Calu3 (cell line): Measurements from ENCODE around the gene ABHD14A. TPM values are rescaled to one million over a fixed set of nuclear protein-coding genes. Genes with fewer than 3 reads are reported as not detected.

Experiments
- BruUV-seq: library from RNA; stranded (reverse); fragments of 400-500 nt; replicated peaks from 2 replicates; lab custom pipeline; 2021; lab: Mats Ljungman, UMichigan
- CTCF ChIA-PET: fragments of 300-600 bp; sonication (Branson Sonifier 250); formaldehyde crosslinking; loops from one replicate; lab custom pipeline; 2022; ENCODE audit warnings: antibody characterized with exemption; lab: Charles Lee
- DNase-seq: peaks from one replicate; pipeline ENCODE4 v3.0.0; 2022
- H3K27ac Mint-ChIP-seq: one replicate; pipeline ENCODE4 v1.8.0; 2022; ENCODE audit warnings: mixed read lengths; ENCODE audit not compliant: unreplicated experiment
- H3K27me3 Mint-ChIP-seq: one replicate; pipeline ENCODE4 v1.8.0; 2022; ENCODE audit warnings: mixed read lengths; ENCODE audit not compliant: unreplicated experiment
- H3K36me3 Mint-ChIP-seq: one replicate; pipeline ENCODE4 v1.8.0; 2022; ENCODE audit warnings: mild to moderate bottlenecking, moderate library complexity, mixed read lengths; ENCODE audit not compliant: insufficient read depth, unreplicated experiment
- H3K4me1 Mint-ChIP-seq: one replicate; pipeline ENCODE4 v1.8.0; 2022; ENCODE audit warnings: mild to moderate bottlenecking, low read depth, mixed read lengths; ENCODE audit not compliant: unreplicated experiment
- H3K4me3 Mint-ChIP-seq: one replicate; pipeline ENCODE4 v1.8.0; 2022; ENCODE audit warnings: mild to moderate bottlenecking, low read depth, moderate library complexity, mixed read lengths; ENCODE audit not compliant: unreplicated experiment
- H3K9me3 Mint-ChIP-seq: one replicate; pipeline ENCODE4 v1.8.0; 2022; ENCODE audit warnings: low read depth, mixed read lengths; ENCODE audit not compliant: unreplicated experiment
- CTCF ChIP-seq: fragments of 200-600 bp; IDR thresholded peaks from one replicate; pipeline ENCODE4 v1.8.0; 2022; ENCODE audit warnings: antibody characterized with exemption; ENCODE audit not compliant: unreplicated experiment
- intact Hi-C: fragments of 100-400 bp; cut with micrococcal nuclease; formaldehyde crosslinking; loops from one replicate; pipeline ENCODE4 v1.10.0; 2022; ENCODE audit not compliant: unreplicated experiment
- total RNA-seq: library from RNA; stranded (reverse); gene quantifications from 2 replicates; pipeline ENCODE4 v1.2.3, GENCODE V29; 2022

ABHD14A gene
- total RNA-seq, 1 experiment from 2014 or later = 6.6 TPM

GRCh38 chr3:51942603-51943450 is 32.0 kb upstream of the ABHD14A start:
- H3K9me3 Mint-ChIP-seq = no peaks in the 10 kb centered on the region
- peak overlapping the region; percentile 62 for H3K4me3 Mint-ChIP-seq
- DNase-seq = peak; percentile 66
- CTCF ChIA-PET = interaction anchor here (1.2 to 3.4 kb wide), 3 partner anchors 31 to 53 kb away, joined by 5 to 30 read pairs (median 10); partner anchors contain the start of genes ABHD14A, ABHD14B, ACY1 and RPL29
- H3K4me1 Mint-ChIP-seq = peaks cover 15% of the 10 kb centered on the region
- no peak for TF ChIP-seq CTCF
- intact Hi-C loops = loop anchor here (5.0 kb wide), 1 partner anchor 114 kb away; the partner anchor contains the start of gene DUSP7
- H3K27me3 Mint-ChIP-seq = no peaks in the 10 kb centered on the region
- BruUV-seq = TSS peak; percentile 74
- peaks cover 33% of the 10 kb centered on the region for H3K36me3 Mint-ChIP-seq
- H3K27ac Mint-ChIP-seq = peak overlapping the region; percentile 59

- DNase-seq = no peak
- H3K9me3 Mint-ChIP-seq = no peaks in the 10 kb centered on the region
- no peak overlapping the region for H3K27ac Mint-ChIP-seq
- H3K4me3 Mint-ChIP-seq = no peak overlapping the region
- TF ChIP-seq CTCF = no peak
- H3K36me3 Mint-ChIP-seq = peaks cover 33% of the 10 kb centered on the region
- intact Hi-C loops = loop anchor here (5.0 kb wide), 1 partner anchor 114 kb away; the partner anchor contains the start of gene DUSP7
- CTCF ChIA-PET = interaction anchor here (0.9 to 3.4 kb wide), 4 partner anchors 30 to 324 kb away, joined by 3 to 30 read pairs (median 8); partner anchors contain the start of genes ABHD14A, ABHD14B, ACY1 and RPL29
- BruUV-seq = no TSS peak
- H3K27me3 Mint-ChIP-seq = no peaks in the 10 kb centered on the region
- peaks cover 15% of the 10 kb centered on the region for H3K4me1 Mint-ChIP-seq
These were observed 31.1 kb upstream of the ABHD14A start for GRCh38 chr3:51943451-51944391.

GRCh38 chr3:51944451-51945021 is 30.3 kb upstream of the ABHD14A start:
- intact Hi-C loops = loop anchor here (5.0 kb wide), 1 partner anchor 113 kb away; the partner anchor contains the start of gene DUSP7
- no peak overlapping the region for H3K4me3 Mint-ChIP-seq
- CTCF ChIA-PET = interaction anchor here (0.9 kb wide), 1 partner anchor 323 kb away, joined by 3 read pairs; no protein-coding TSS in a partner anchor
- H3K9me3 Mint-ChIP-seq = no peaks in the 10 kb centered on the region
- H3K27ac Mint-ChIP-seq = no peak overlapping the region
- DNase-seq = no peak
- H3K36me3 Mint-ChIP-seq = peaks cover 28% of the 10 kb centered on the region
- BruUV-seq = TSS peak; percentile 26
- peaks cover 15% of the 10 kb centered on the region for H3K4me1 Mint-ChIP-seq
- no peaks in the 10 kb centered on the region for H3K27me3 Mint-ChIP-seq
- no peak for TF ChIP-seq CTCF
